ENCODE data around the gene TUB.

The TUB gene

DNA sequence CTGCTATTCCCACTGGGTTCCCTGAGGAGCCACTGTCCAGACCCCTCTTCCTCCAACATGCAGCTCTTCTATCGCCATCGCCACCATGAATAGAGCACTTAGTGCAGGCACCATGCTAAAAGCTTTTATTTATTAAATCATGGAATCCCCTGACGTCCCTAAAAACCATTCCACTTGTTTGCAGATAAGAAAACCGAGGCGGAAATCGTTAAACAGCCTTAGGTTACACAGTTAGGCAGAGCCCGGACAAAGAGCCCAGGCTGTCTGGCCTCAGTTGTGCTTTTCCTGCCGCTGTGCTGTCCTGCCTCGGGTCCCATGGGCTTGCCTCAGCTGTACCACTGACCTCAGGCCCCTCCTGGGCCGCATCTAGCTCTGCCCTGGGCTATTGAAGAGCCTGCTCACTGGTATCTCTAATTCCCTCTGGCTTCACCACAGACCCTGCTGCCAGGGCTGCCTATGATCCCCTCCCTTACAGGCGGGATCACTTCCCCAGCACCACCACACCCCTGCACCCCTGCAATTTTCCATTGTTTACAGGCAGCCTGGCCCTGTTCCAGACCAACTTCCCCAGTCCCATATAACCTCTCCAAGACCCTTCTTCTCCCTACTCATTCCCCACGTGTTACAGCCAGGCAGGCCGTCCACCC, 13.0 kb upstream of the TUB start:
- Mint-ChIP-seq H3K4me1 (no peaks in the 10 kb centered on the region), H3K9me3 (no peaks in the 10 kb centered on the region), H3K27ac (peak overlapping the region; percentile 26), H3K27me3 (peaks cover 37% of the 10 kb centered on the region), H3K36me3 (no peaks in the 10 kb centered on the region), H3K4me3 (no peak overlapping the region)
- CTCF ChIA-PET = interaction anchor here (1.0 kb wide), 1 partner anchor 33 kb away, joined by 3 read pairs; no protein-coding TSS in a partner anchor
- no peak for DNase-seq

DNA sequence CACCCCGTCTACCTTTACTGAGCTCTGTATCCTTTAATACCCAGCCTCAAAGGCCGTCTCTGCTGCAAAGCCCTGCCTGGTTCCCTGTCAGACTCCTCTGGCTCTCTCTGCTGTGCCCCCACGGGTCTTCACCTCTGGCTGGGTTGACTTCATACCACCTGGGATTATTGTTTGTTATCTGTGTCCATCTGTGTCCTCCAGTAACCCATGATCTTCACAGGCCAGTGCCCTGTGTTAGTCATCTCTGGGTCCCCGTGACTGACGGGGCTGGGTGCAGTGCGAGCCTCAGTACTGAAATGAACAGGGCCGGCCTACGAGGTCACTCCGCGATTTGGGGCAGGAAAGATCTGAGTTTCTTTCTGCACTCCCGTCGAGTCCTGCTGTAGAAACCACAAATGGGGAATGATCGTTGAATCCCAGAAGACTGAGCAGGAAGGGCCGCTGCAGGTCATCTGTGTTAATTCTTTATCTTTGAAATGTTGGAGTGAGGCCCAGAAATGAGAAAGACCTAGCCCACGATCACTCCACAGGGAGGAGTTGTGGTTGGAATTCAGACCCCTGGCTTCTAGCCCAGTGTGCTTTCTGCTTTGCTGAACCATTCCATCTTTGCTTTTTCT, 12.3 kb upstream of the TUB start:
- Mint-ChIP-seq H3K4me3 (no peak overlapping the region), H3K27me3 (peaks cover 38% of the 10 kb centered on the region), H3K36me3 (no peaks in the 10 kb centered on the region), H3K27ac (peak overlapping the region; percentile 26), H3K4me1 (no peaks in the 10 kb centered on the region), H3K9me3 (no peaks in the 10 kb centered on the region)
- no peak for DNase-seq
- CTCF ChIA-PET = interaction anchor here (0.7 kb wide), 1 partner anchor 1025 kb away, joined by 3 read pairs; no protein-coding TSS in a partner anchor

DNA sequence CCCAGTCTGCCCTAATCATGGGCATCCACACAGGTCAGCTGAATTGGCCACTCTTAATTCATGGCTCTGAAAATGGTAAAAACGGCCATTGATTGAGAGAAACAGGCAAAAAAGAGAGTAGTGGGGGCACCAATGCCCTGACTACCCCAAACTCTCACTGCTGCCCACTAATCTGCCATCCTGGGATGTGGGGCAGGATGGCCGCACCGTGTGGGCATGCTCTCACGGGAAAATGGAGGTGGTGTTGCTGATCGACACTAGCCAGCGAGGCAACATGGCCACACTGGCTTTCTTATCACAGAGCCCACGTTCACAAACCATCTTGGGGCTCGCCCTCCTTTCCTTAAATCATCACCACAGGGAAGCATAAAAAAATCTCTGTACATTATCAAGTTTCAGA, 11.2 kb upstream of the TUB start:
- Mint-ChIP-seq H3K9me3 (no peaks in the 10 kb centered on the region), H3K27ac (no peak overlapping the region), H3K36me3 (no peaks in the 10 kb centered on the region), H3K27me3 (peaks cover 38% of the 10 kb centered on the region), H3K4me1 (no peaks in the 10 kb centered on the region), H3K4me3 (no peak overlapping the region)
- CTCF ChIA-PET = no interaction called here
- DNase-seq = no peak

GRCh38 chr11:8070417-8071115, 10.4 kb upstream of the TUB start:
- Mint-ChIP-seq H3K4me1 (no peaks in the 10 kb centered on the region), H3K27me3 (peaks cover 38% of the 10 kb centered on the region), H3K4me3 (no peak overlapping the region), H3K27ac (no peak overlapping the region), H3K9me3 (no peaks in the 10 kb centered on the region), H3K36me3 (no peaks in the 10 kb centered on the region)
- CTCF ChIA-PET = interaction anchor here (1.0 to 1.2 kb wide), 2 partner anchors 37 to 64 kb away, joined by 4 to 5 read pairs; no protein-coding TSS in a partner anchor
- DNase-seq = no peak

- H3K27me3 Mint-ChIP-seq = peaks cover 36% of the 10 kb centered on the region
- H3K4me3 Mint-ChIP-seq = no peak overlapping the region
- DNase-seq = no peak
- no peaks in the 10 kb centered on the region for H3K9me3 Mint-ChIP-seq
- CTCF ChIA-PET = interaction anchor here (1.0 to 1.4 kb wide), 2 partner anchors 39 to 66 kb away, joined by 4 read pairs; no protein-coding TSS in a partner anchor
- H3K4me1 Mint-ChIP-seq = no peaks in the 10 kb centered on the region
- H3K36me3 Mint-ChIP-seq = no peaks in the 10 kb centered on the region
- H3K27ac Mint-ChIP-seq = no peak overlapping the region
Measured at GRCh38 chr11:8071616-8072581, 9.1 kb upstream of the TUB start.

DNA sequence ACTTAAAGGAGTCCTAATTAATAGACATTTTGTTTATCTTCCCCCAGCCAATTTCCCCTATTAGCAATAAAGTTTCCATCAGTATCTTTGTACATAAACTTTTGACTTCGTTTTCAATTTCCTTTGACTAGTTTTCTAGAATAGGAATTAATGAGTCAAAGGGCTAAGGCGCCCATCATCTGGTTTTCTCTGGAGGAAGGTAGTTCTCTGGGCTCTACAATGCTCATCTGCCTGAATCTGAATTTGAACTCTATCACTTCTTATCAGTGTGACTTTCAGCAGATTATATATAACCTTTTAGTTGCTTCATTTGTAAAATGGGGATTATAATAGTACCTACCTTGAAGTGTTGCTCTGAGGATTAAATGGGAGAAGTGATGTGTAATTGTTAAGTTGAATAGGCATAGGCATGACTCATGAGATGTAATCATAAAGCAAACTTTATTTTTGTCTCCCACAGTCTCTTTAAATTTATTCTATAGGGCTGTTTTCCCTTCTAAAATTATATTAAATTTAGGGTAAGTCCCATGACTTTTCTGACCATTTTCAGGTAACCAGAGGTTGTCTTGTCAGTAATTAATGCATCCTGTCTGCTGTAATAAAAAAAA, 5.8 kb upstream of the TUB start:
- Mint-ChIP-seq H3K27ac (no peak overlapping the region), H3K36me3 (no peaks in the 10 kb centered on the region), H3K4me3 (no peak overlapping the region), H3K9me3 (no peaks in the 10 kb centered on the region), H3K27me3 (peaks cover 45% of the 10 kb centered on the region), H3K4me1 (no peaks in the 10 kb centered on the region)
- DNase-seq = no peak
- CTCF ChIA-PET = no interaction called here

DNA sequence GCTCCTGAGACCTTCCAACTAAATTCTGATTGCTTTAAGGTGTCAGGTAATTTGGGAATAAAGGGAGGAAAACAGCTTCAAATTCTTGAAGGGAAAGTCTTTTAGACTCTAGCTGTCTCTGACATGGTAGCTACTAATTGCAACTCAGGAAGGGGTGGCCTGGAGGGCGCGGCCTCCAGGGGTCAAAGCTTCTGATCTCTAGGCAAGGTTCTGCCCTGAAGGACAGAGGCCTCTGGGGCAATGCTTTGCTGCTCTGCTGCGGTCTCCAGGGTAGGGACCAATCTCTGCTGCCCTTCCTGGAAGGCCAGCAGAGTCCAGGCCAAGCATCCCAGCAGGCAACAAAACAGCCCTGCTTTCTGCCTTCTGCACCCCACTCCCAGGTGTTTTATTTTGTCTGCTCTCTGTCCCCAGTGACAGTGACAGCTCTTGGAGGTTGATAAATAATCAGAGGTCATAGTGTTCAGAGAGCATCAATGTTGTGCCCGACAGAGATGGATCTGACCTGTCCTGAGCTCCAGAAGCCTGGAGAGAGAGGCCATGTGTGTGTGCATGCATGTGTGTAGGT, 1.8 kb upstream of the TUB start:
- H3K4me1 Mint-ChIP-seq = peaks cover 4% of the 10 kb centered on the region
- no peak overlapping the region for H3K4me3 Mint-ChIP-seq
- H3K27me3 Mint-ChIP-seq = peaks cover 57% of the 10 kb centered on the region
- no peak overlapping the region for H3K27ac Mint-ChIP-seq
- CTCF ChIA-PET = interaction anchor here (1.3 to 1.7 kb wide), 2 partner anchors 21 to 46 kb away, joined by 4 to 11 read pairs; no protein-coding TSS in a partner anchor
- no peaks in the 10 kb centered on the region for H3K9me3 Mint-ChIP-seq
- no peaks in the 10 kb centered on the region for H3K36me3 Mint-ChIP-seq
- no peak for DNase-seq

DNA sequence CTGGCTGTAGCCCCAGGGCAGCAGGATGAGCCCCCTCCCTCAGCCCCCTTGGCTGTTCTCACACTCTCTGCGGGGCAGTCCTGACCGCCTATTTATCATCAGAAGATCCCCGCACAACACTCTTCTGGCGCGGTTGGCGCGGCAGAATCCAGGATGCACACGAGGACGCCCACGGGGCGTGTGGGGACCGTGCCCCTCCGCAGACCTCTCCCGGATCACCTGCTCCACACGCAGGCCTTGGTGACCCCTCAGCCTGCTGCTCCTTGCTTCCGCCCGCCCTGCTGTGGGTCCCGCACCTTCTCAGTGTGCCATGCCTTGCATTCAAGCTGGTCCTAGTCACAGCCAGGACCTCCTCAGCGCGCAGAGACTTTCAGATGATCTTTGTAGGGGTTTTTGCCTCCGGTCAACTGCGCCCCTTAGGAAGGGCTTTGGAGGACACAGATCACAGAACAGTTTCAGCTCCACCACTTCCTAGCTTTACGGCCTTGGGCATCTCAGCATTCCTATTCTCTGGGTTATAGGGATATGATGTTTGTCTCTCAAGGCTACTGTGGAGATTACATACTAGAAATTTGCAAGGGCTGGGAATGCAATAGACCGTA, 841 bp upstream of the TUB start:
- Mint-ChIP-seq H3K27me3 (peaks cover 64% of the 10 kb centered on the region), H3K4me1 (peaks cover 4% of the 10 kb centered on the region), H3K4me3 (peak overlapping the region; percentile 55), H3K9me3 (no peaks in the 10 kb centered on the region), H3K27ac (no peak overlapping the region), H3K36me3 (no peaks in the 10 kb centered on the region)
- no peak for DNase-seq
- CTCF ChIA-PET = interaction anchor here (0.7 to 1.7 kb wide), 3 partner anchors 20 to 74 kb away, joined by 3 to 11 read pairs (median 5); no protein-coding TSS in a partner anchor

- H3K27me3 Mint-ChIP-seq = peaks cover 64% of the 10 kb centered on the region
- no peaks in the 10 kb centered on the region for H3K9me3 Mint-ChIP-seq
- H3K36me3 Mint-ChIP-seq = no peaks in the 10 kb centered on the region
- H3K27ac Mint-ChIP-seq = no peak overlapping the region
- H3K4me3 Mint-ChIP-seq = peak overlapping the region; percentile 17
- peaks cover 4% of the 10 kb centered on the region for H3K4me1 Mint-ChIP-seq
- CTCF ChIA-PET = interaction anchor here (1.2 kb wide), 1 partner anchor 9 kb away, joined by 4 read pairs; no protein-coding TSS in a partner anchor
- DNase-seq = no peak
Measured at GRCh38 chr11:8081591-8082250, 710 bp downstream of the TUB start.

DNA sequence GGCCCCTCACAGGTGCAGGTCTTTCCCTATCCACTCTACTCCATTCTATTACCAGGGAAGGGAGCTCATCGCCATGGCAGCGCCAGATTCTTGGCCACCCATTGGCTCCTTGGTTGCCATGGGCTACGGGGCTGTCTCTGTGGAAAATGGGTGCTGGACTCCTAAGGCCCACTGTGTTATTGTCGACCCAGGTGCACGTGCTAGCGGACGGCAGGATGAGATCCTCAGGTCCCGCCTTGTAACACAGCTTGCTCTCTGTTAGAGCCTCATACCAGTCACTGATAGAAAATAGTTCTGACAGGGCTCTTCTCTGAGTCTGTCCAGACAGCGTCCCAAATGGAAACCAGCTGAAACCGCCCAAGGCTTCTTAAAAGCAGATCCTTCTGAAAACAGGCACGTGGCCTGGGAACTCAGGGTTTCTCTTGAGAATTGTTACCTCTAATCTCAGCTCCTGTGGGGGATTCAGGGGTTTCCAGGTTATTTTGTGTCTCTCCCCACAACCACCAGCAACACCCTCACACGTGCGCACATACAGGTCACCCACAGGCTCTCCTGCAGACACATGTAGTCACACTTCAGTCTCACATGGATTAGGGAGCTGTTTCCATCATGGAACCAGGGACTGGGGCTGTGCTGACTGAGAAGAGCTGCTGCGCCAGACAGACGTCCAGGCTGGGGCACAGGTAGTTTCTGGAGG, 1.5 kb downstream of the TUB start:
- H3K9me3 Mint-ChIP-seq = no peaks in the 10 kb centered on the region
- DNase-seq = no peak
- peaks cover 4% of the 10 kb centered on the region for H3K4me1 Mint-ChIP-seq

DNA sequence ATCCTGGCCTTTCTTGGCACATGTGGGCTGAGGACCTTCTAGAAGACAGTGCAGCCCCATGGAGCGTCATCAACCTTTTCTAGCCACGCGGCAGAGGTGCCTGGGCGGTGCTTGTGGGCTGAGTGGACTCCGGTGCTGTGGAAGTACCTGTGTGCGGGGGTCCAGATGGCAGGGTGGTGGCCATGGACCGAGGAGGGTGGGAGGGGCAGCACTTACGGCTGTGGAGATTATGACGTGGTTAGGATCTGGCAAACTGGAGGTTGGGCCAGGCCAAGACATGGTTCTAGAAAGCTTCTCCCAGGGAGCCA, 2.0 kb downstream of the TUB start:
- no peak overlapping the region for H3K4me3 Mint-ChIP-seq
- H3K36me3 Mint-ChIP-seq = no peaks in the 10 kb centered on the region
- DNase-seq = no peak
- peaks cover 64% of the 10 kb centered on the region for H3K27me3 Mint-ChIP-seq
- H3K27ac Mint-ChIP-seq = no peak overlapping the region
- CTCF ChIA-PET = interaction anchor here (1.2 kb wide), 1 partner anchor 8 kb away, joined by 4 read pairs; no protein-coding TSS in a partner anchor
- H3K9me3 Mint-ChIP-seq = no peaks in the 10 kb centered on the region
- H3K4me1 Mint-ChIP-seq = peaks cover 4% of the 10 kb centered on the region

More for the DNA sequence above, 1.5 kb downstream of the TUB start:
- CTCF ChIA-PET = interaction anchor here (0.7 to 1.2 kb wide), 2 partner anchors 9 to 50 kb away, joined by 3 to 4 read pairs; no protein-coding TSS in a partner anchor
- H3K27ac Mint-ChIP-seq = no peak overlapping the region
- peaks cover 64% of the 10 kb centered on the region for H3K27me3 Mint-ChIP-seq
- H3K4me3 Mint-ChIP-seq = no peak overlapping the region
- no peaks in the 10 kb centered on the region for H3K36me3 Mint-ChIP-seq

- no peak overlapping the region for H3K27ac Mint-ChIP-seq
- no peaks in the 10 kb centered on the region for H3K36me3 Mint-ChIP-seq
- CTCF ChIA-PET = no interaction called here
- H3K27me3 Mint-ChIP-seq = peaks cover 59% of the 10 kb centered on the region
- no peak overlapping the region for H3K4me3 Mint-ChIP-seq
- peaks cover 4% of the 10 kb centered on the region for H3K4me1 Mint-ChIP-seq
- H3K9me3 Mint-ChIP-seq = no peaks in the 10 kb centered on the region
- DNase-seq = no peak
Measured at GRCh38 chr11:8083871-8084281, 2.9 kb downstream of the TUB start.

Measured in activated naive CD4-positive, alpha-beta T cell treated with anti-CD3 and anti-CD28 coated beads, Interleukin-2, amount 10 ng/mL, durations not matched to agents 7 days and 5 days (primary cell).